T-helper 9 cell (primary cell): ENCODE measurements around the gene ERMP1.
"Not testable (repeated sequence)": the region's sequence is repeated elsewhere in the genome, so short reads cannot be mapped to it uniquely, and the experiment has no call there.

ENCODE experiments used
- DNase-seq: peaks from one replicate; pipeline ENCODE4 v3.0.0-alpha.2; 2020

The ERMP1 gene

GRCh38 chr9:5819174-5819573 is 13.7 kb downstream of the ERMP1 start:
- no peak for DNase-seq

DNA sequence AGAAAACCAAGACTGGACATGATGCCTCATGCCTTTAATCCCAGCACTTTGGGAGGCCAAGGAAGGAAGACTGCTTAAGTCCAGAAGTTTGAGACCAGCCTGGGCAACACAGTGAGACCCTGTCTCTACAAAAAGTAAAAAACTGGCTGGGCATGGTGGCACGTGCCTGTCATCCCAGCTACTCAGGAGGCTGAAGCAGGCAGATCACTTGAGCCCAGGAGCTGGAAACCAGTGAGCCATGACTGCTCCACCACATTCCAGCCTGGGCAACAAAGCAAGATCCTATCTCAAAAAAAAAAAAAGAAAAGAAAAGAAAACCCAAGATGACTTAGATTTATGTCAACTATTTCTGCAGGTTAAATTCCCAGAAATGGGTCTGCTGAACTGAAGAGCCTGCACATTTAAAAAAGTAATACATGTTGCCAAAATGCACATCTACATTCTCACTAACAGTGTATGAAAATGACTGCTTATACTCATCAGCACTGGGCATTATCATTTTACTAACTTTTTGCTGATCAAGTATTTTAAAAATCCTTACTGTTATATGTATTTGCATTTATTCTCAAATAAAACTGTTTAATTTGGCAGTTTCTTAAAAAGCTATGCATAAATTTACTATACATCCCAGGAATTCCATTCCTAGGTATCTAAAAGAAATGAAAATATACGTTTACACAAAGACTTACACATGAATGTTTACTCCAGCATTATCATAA is 14.3 kb downstream of the ERMP1 start:
- no peak for DNase-seq

- no peak for DNase-seq
Measured at GRCh38 chr9:5817862-5818261, 15.1 kb downstream of the ERMP1 start.

- DNase-seq = no peak
Measured at GRCh38 chr9:5815461-5815860, 17.5 kb downstream of the ERMP1 start.

- no peak for DNase-seq
Measured at GRCh38 chr9:5813824-5814223, 19.1 kb downstream of the ERMP1 start.

DNA sequence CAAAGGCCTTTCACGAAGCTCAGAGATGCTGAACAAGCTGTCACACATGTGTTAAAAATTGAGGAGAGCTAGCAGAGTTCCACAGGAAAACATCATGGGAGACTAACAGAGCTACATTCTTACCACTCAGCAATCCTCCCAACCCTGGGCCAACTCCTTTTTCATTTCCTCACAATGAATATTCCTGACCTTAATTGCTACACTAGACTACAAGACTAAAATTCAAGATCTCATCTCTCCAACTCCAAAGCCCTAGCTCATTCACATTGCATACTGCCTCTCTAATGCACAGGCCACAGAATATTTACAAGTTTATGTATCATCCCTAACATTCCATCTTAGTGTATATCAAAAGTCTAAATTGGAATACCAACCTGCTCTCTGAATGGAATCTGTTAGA is 21.2 kb downstream of the ERMP1 start:
- DNase-seq = no peak

DNA sequence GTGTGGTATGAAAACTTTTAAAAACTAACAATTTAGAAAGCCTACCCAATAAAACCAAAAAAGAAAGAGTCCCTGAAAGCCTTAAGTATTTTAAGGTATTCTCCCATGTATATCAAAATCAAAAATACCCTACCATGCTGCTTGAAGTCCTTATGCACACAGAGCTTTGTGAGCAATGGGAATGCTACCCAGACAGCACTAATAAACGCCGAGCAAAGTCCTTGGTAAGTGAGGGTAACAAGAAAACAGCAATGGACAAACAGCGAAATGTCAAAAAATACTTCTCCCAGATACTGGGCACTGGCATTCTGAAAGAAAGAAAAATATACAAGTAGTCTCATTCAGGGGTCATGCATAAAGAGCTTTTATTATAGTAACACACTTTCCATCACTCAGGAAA is 27.4 kb downstream of the ERMP1 start:
- no peak for DNase-seq

GRCh38 chr9:5801739-5802113 is 31.2 kb downstream of the ERMP1 start:
- DNase-seq = no peak

DNA sequence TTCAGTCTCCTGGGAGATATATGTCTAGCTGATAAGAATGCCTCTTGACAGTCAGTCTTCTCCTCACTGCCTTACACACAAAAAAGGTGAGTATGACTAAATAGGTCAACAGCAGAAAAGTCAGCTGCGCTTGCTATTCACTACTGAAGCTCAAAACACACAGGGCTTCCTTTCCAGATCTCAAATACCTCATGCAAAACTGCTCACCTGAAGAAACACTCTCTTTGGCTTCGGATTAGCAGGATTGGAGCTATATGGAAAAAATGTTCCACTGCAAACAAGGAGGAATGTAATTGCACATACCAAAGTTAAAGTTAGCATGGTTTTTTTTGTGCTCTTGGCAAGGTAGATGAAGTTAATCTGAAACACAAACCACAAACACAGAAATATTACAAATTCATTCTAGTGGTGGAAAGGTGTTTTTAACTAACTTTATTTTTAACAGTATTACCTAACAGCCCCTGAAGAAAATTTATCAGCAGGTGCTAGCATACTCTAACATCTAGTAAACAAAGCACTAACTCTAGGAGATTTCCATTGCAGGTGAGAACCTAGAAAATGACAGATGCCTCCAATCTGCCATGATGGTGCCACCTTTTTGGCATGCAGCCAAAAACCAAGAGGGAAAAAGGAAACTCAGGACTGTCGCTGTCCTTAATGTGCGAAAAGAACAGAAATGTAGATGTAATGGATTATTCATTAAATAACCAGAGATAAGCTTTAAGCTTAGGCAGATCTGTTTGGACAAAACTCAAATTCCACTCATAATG is 31.8 kb downstream of the ERMP1 start:
- no peak for DNase-seq

GRCh38 chr9:5800378-5800777 is 32.5 kb downstream of the ERMP1 start:
- not testable (repeated sequence) for DNase-seq

GRCh38 chr9:5799314-5799713 is 33.6 kb downstream of the ERMP1 start:
- no peak for DNase-seq

DNA sequence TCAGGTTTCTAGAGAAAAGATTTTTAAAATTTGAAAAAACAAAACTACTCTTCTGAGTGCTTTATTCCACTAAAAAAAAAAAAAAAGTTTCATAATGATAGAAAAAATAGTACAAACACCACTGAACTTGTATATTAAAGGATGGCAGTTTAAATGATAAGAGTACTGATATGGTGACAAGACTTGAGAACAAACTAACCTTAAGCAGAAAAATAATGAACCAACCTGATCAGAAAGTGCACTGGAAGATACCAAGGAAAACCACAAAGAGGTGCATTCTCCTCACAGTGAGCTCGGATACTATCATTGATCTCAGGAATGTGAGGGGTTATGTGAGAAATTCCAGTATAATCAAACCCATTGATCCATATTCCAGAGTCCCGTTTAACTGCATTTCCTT is 34.3 kb downstream of the ERMP1 start:
- no peak for DNase-seq

DNA sequence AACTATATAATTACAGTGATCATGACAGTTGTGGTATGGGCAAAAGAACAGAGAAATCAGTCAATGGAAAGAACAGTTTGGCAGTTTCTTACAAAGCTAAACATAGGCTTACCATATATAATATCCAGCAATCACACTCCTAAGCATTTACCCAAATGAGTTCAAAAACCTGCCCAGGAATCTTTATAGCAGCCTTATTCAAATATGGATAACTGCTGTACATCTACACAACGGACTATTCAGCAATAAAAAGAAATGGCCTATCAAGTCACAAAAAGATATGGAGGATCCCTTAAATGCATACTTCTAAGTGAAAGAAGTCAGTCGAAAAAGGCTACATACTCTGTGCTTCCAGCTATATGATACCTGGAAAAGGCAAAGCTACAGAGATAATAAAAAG is 36.6 kb downstream of the ERMP1 start:
- no peak for DNase-seq

GRCh38 chr9:5793812-5794211 is 39.1 kb downstream of the ERMP1 start:
- no peak for DNase-seq

- no peak for DNase-seq
Measured at GRCh38 chr9:5791870-5792269, 41.0 kb downstream of the ERMP1 start.

- DNase-seq = no peak
Measured at GRCh38 chr9:5790923-5791322, 42.0 kb downstream of the ERMP1 start.

DNA sequence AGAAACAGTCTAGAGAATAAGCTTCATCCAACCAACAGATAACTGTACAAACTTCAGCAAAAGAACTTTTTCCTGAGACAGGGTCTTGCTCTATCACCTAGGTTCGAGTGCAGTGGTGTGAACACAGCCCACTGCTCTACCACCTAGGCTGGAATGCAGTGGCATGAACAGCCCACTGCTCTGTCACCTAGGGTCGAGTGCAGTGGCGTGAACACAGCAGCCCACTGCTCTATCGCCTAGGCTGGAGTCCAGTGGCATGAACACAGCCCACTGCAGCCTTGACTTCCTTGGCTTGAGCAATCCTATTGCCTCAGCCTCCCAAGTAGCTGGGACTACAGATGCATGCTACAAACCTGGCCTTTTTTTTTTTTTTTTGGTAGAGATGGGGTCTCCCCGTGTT is 43.4 kb downstream of the ERMP1 start:
- DNase-seq = no peak

DNA sequence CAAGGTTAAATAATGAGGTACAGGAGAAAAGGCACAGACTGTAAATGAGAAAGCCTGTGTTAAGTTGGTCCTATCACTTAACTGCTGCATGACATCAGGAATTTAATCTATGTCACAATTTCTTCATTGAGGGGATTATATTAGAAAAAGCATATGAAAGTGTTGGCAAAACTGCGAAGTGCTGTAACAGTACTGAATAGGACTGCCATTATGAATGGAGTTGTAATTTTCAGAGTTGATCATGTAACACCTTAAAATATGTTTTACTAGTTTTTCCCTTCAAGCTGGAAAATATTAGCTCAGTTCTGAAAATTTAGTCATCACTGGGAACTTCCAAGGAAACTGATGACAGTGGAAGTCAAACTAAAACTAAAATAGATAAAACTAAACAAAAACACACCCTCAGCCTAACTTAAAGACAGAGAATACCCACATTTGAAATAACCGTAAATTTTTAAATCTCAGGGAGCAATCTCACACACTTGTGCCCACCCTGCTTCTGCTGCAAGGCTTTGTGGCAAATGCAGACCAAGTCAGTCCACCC is 45.1 kb downstream of the ERMP1 start:
- no peak for DNase-seq

DNA sequence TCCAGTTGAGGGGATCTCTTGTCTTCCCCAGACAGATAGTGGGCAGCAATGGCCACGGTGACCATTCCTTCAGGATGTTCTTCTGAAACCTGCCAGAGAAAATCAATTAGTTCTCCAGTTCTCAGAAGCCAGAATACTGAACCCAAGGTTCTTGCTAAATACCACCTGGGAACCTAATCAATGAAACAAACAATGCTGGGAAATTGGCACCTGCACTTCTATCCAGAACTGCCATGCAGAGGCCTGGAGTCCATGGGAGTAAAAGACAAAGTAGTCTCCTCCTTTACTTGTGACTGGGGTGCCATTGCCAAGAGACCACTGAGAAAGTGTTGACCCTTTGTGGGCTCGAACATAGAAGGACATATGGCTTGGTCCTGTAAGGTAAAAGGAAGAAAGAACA is 45.7 kb downstream of the ERMP1 start:
- no peak for DNase-seq

DNA sequence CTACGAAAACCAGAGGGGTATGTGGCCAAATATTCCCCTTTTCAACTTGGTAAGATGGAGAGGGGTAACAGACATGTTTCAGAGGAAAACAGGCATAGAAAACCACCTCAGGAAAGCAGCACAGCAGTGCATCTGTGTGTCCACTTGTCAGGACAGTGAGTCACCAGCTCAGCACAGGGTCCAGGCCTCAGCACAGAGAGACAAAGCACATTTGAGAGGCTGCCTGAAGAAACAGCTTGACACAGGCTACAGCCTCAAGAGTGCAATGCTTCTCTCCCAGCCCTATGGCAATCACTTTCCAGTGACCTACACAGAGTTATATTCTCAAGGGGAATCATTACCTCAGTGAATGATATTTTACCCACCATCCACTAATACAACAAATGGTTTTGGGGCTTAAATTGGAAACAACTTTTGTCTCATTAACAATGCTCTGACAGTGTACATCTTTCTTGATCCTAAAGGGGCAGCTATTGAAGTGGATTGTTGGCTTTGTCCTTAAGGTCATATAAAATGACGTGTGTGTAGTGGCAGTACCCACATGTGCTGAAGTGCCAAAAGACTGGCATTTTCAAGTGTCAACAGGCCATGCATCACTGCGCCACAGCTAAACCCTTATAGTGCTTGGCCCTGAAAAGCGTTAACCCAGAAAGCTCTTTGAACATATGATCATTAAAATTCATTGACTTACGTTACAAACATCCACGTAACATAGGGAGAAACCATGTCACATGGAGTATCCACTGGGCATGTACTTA is 46.4 kb downstream of the ERMP1 start:
- DNase-seq = no peak

GRCh38 chr9:5784526-5785315 is 48.2 kb downstream of the ERMP1 start:
- no peak for DNase-seq

GRCh38 chr9:5783982-5784381 is 48.9 kb downstream of the ERMP1 start:
- DNase-seq = no peak

DNA sequence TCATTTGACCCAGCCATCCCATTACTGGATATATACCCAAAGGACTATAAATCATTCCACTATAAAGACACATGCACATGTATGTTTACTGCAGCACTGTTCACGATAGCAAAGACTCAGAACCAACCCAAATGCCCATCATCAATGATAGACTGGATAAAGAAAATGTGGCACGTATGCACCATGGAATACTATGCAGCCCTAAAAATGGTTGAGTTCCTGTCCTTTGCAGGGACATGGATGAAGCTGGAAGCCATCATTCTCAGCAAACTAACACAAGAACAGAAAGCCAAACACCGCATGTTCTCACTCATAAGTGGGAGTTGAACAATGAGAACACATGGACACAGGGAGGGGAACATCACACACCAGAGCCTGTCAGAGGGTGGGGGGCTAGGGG is 49.5 kb downstream of the ERMP1 start:
- not testable (repeated sequence) for DNase-seq
